HT-29 (cell line): ENCODE results near the gene FAM50A. TPM values are rescaled to one million over a fixed set of nuclear protein-coding genes. Genes with fewer than 3 reads are reported as not detected.

Experiments used
- DNase-seq: peaks from one replicate; pipeline ENCODE4 v3.0.0-alpha.2; 2015; ENCODE audit warnings: low spot score
- total RNA-seq: library from RNA; depleted of rRNA; stranded (reverse); fragments of >200 nt; shearing (Covaris generic); gene quantifications from 2 replicates; pipeline ENCODE4 v1.2.3, GENCODE V29; 2014

The FAM50A gene
- total RNA-seq, 1 experiment from 2014 or later = 107 TPM

- DNase-seq = no peak
These were observed 21.7 kb downstream of the FAM50A start for GRCh38 chrX:154465601-154466000.

DNA sequence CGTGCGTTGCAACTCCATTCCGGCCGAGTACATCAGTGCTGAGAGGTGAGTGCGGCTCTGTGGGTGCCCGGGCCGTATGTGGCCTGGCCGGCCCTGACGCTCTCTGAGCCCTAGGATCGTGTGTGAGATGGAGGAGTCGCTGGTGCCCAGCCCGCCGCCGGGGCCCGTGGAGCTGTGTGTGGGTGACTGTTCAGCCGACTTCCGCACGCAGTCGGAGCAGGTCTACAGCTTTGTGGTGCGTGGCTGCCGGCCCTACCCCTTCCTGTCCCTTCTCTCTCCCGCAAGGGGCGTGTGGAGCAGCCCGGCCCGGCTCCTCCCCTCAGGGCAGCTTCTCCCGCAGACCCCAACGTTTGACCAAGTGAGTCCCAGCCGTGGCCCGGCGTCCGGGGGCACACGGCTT, 22.1 kb downstream of the FAM50A start:
- no peak for DNase-seq

DNA sequence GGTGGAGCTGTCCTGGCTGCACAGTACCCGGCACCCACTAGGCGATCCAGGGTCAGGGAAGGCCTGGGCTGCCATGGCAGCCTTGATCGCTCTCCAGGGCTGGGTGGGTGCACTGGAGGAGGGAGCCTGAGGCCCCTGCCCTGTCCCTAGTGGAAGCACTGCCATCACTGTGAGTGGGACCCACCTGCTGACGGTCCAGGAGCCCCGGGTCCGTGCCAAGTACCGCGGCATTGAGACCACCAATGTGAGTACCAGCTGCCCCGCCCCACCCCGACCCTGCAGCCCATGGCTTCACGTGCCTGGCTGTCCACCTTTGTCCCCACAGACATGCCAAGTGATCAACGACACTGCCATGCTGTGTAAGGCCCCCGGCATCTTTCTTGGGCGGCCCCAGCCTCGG, 23.0 kb downstream of the FAM50A start:
- DNase-seq = no peak

GRCh38 chrX:154467556-154467955, 23.6 kb downstream of the FAM50A start:
- no peak for DNase-seq

DNA sequence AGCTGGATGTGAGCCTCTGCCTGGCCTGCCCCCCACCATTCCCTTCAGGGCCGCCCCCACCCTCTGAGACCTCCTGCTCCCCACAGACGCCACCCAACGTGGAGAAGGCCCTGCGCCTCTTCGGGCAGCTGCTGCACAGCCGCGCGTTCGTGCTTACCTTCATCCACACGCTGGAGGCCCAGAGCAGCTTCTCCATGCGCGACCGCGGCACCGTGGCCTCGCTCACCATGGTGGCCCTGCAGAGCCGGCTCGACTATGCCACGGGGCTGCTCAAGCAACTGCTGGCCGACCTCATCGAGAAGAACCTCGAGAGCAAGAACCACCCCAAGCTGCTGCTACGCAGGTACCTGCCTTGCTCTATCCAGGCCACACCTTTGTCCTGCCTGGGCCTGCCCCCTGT, 24.3 kb downstream of the FAM50A start:
- DNase-seq = no peak

DNA sequence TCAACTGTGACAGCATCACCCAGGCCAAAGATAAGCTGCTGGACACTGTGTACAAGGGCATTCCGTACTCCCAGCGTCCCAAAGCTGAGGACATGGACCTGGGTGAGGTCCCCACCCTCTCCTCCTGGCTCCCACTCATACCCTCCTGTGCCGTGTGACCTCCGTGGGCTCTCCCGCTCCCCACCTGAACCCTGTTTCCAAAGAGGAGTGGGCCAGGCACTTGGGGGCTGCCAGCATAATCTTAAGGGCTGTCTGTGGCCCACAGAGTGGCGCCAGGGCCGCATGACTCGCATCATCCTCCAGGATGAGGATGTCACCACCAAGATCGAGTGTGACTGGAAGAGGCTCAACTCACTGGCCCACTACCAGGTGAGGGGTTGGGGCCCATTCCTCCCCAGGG, 25.2 kb downstream of the FAM50A start:
- no peak for DNase-seq

DNA sequence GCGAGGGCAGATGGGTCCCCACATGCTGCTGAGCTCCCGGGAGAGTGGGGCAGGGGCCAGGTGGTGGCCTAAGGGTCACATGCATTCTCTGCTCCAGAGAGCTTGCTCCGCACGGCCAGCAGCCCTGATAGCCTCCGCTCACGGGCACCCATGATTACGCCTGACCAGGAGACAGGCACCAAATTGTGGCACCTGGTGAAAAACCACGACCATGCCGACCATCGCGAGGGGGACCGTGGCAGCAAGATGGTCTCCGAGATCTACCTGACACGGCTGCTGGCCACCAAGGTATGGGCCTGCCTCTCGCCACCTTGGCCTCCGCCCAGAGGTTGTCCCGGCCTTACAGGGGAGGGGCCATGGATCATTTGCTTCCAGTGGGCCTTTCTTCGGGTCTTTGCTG, 25.9 kb downstream of the FAM50A start:
- no peak for DNase-seq

- no peak for DNase-seq
These were observed 26.5 kb downstream of the FAM50A start for GRCh38 chrX:154470434-154470833.

DNA sequence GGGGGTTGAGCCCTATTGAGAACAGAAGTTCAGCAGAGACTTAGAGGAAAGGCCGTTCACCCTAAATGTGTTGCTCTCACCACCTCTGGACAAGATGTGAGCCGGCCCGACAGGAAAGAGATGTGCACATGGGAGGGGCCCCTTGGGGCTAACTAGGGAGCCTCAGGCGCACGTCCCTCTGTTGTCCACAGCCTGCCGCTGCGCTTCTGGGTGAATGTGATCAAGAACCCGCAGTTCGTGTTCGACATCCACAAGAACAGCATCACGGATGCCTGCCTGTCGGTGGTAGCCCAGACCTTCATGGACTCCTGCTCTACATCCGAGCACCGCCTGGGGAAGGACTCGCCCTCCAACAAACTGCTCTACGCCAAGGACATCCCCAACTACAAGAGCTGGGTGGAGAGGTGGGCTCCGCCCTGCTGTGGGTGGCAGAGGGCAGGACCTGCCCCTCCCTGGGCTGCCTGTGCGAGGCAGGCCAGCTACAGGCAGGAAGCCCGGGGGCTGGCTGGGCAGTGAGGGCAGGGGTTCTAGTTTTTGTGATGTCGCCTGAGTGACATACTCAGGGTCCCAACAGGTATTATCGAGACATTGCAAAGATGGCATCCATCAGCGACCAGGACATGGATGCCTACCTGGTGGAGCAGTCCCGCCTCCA, 27.1 kb downstream of the FAM50A start:
- DNase-seq = no peak

DNA sequence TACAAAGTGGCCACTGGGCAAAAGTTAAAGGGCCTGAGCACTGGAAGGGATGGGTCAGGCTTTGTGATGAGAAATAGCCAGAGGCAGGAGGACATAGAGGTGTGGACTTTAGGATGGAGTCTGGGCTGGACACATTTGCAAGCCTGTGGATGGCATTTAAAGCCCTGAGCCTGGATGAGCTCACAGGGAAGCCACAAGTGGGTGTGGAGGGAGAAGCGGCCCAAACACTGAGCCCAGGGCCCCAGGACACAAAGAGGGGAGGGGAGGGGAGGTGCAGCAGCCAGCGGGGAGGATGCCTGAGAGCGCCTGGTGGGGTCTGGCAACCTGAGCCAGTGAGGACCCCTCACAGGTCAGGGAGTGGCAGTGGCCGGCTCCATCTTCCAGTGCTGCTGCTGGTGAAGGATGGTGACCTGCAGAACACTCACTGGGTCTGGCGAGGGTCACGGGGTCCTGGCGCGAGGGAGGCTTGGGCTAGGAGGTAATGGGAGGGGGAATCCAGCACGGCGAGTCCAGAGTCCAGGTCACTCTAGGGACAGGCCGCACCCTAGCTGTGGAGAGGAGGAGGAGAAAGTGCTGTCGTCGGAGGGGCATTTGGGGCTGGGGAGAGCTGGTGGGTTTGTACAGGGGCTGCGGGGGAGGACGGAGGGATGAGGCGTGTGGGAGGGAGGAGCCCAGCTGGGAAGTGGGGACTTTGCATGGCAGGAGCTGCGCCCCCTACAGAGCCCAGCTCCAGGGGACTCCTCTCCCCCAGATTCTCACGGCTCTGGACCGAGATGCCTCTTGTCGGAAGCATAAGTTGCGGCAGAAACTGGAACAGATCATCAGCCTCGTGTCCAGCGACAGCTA, 28.1 kb downstream of the FAM50A start:
- no peak for DNase-seq

GRCh38 chrX:154472685-154473632, 29.0 kb downstream of the FAM50A start:
- no peak for DNase-seq

GRCh38 chrX:154473683-154474082, 29.7 kb downstream of the FAM50A start:
- no peak for DNase-seq

- no peak for DNase-seq
These were observed 32.9 kb downstream of the FAM50A start for GRCh38 chrX:154476821-154477220.

GRCh38 chrX:154477891-154478477, 34.0 kb downstream of the FAM50A start:
- no peak for DNase-seq

DNA sequence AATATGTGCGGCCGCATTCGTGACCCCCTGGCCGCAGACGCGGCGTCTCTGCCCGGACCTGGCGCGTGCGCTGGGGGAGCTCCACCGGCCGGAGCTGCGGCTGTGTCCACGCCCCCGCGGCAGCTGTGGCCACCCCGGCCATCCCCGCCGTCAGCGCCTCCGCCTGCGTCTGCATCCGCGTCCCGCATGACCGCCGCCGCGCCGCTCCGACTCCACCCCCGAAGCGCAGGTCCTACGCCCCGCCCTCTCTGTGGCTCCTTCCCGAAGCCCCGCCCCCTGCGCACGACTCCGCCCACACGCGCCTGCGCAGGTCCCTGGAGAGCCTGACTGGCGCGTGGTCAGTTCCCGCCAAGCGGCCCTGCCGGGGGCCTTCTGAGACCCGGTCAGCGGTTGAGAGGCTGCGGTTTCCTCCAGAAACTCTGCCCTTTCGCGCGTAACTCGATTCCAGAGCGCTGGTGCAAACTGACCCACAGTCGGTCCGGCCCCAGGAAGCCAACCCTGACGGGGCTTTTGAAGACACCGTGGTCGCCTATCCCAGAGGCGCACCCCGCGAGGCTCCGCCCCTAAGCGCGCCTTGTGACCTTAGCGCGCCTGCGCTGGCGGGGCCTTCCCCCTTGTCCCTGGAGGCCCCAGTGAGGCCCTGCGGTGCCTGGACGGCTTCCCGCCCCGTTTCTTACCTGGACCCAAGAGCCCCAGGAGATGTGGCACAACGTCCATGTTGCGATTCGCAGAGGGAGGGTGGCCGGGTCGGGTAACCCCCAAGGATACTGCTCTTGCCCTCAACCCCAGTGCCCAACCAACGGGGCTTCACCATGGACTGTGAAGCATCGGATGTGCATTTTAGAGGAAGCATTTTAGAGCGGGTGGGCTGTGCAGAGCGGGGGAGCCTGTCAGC, 35.0 kb downstream of the FAM50A start, which contains the start of gene LAGE3:
LAGE3 (minus strand) TSS at position 554 of the 895 bp plus-strand sequence; CDS start at position 188, 366 bp downstream.
- peak; percentile 93 for DNase-seq

DNA sequence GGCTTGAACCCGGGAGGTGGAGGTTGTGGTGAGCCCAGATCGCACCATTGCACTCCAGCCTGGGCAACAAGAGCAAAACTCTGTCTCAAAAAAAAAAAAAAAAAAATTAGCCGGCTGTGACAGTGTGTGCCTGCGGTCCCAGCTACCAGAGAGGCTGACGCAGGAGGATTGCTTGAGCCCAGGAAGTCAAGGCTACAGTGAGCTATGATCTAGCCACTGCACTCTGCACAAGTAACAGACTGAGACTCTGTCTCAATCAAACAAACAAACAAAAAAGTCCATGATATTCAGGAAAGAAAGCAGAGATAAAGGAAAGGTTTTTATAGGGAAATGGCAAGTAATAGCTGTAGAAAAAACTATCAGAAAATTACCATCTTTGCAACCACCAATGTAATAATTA, 37.3 kb downstream of the FAM50A start:
- no peak for DNase-seq

GRCh38 chrX:154481911-154482601, 38.1 kb downstream of the FAM50A start:
- DNase-seq = no peak

DNA sequence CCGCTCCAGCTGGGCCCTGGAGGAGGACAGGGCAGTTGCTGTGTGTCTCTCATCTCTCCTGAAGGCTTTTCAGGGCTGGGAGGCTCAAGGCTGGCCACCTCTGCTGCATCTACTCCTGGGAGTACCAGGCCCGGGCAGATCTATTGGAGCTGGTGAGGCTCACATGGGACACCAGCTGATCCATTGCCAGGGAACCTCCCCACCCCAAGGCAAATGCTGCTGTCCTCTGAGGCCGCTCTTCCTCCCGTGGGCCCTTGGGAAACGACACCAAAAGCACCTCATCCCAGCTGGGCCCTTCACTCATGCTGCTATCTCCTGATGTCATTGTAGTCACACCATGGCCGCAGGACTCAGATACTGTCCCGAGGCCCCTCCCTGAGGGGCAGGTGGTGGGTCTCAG, 38.8 kb downstream of the FAM50A start:
- DNase-seq = no peak

GRCh38 chrX:154483325-154483724, 39.4 kb downstream of the FAM50A start:
- DNase-seq = no peak
